H1 (cell line): ENCODE measurements around the gene INSIG1. TPM values are rescaled to one million over a fixed set of nuclear protein-coding genes. Genes with fewer than 3 reads are reported as not detected.

Experiments used
- CTCF ChIA-PET: fragments of 300-600 bp; sonication (Branson Sonifier 250); formaldehyde crosslinking; loops from one replicate; lab custom pipeline; 2021; ENCODE audit not compliant: partially characterized antibody; lab: Charles Lee
- POLR2A ChIA-PET: fragments of 300-600 bp; sonication (Branson Sonifier 250); formaldehyde crosslinking; loops from one replicate; lab custom pipeline; 2021; ENCODE audit warnings: inconsistent platforms; ENCODE audit not compliant: partially characterized antibody; lab: Charles Lee
- DNase-seq, 2 experiments: peaks; one replicate each; pipeline versions ENCODE4 v3.0.0 to v3.0.0-alpha.2; 2010 to 2022; ENCODE audit warnings: low spot score in 2 of 2, low read depth in 1 of 2, mixed read lengths in 1 of 2
- FAIRE-seq: peaks from 2 replicates; lab custom pipeline; 2011; peaks lifted over from hg19 to GRCh38; lab: Jason Lieb, UNC
- H2AFZ ChIP-seq: 2 replicates; pipeline ENCODE4 v1.8.1; 2012; ENCODE audit warnings: low read length, inconsistent platforms
- H2AK5ac ChIP-seq: 2 replicates; pipeline ENCODE4 v1.6.1; 2013; ENCODE audit warnings: low read depth, low read length
- H2BK120ac ChIP-seq: replicated peaks from 2 replicates; pipeline ENCODE3; 2013; ENCODE audit warnings: low read depth, low read length, inconsistent platforms
- H2BK12ac ChIP-seq: 2 replicates; pipeline ENCODE4 v1.6.1; 2013; ENCODE audit warnings: low read depth, low read length
- H2BK15ac ChIP-seq: 2 replicates; pipeline ENCODE4 v1.6.1; 2013; ENCODE audit warnings: low read length
- H2BK20ac ChIP-seq: 2 replicates; pipeline ENCODE4 v1.6.1; 2013; ENCODE audit warnings: low read length
- H2BK5ac ChIP-seq: 2 replicates; pipeline ENCODE4 v1.6.1; 2013; ENCODE audit warnings: low read depth, low read length
- H3K14ac ChIP-seq: 2 replicates; pipeline ENCODE4 v1.6.1; 2013; ENCODE audit warnings: inconsistent platforms; ENCODE audit not compliant: insufficient read length
- H3K18ac ChIP-seq: 2 replicates; pipeline ENCODE4 v1.6.1; 2013; ENCODE audit warnings: low read length; ENCODE audit errors: extremely low read depth
- H3K23ac ChIP-seq: 2 replicates; pipeline ENCODE4 v1.6.1; 2013; ENCODE audit warnings: inconsistent platforms; ENCODE audit not compliant: insufficient read length
- H3K23me2 ChIP-seq: 2 replicates; pipeline ENCODE4 v1.6.1; 2013; ENCODE audit warnings: low read depth, low read length
- H3K27ac ChIP-seq: 2 replicates; pipeline ENCODE4 v1.6.1; 2011; ENCODE audit warnings: low read depth, low read length, inconsistent platforms
- H3K27me3 ChIP-seq, 4 experiments: replicated peaks in 1 of 4; 1 replicate in 1 of 4; 2 replicates in 3 of 4; pipeline versions ENCODE4 v1.6.1 to v1.8.1; 2011 to 2013; ENCODE audit warnings: low read length in 3 of 4, mild to moderate bottlenecking in 3 of 4, inconsistent platforms in 2 of 4, mixed read lengths in 2 of 4, moderate library complexity in 1 of 4; ENCODE audit not compliant: control insufficient read depth in 3 of 4, insufficient read depth in 3 of 4; ENCODE audit errors: extremely low read depth in 1 of 4
- H3K36me3 ChIP-seq, 4 experiments: 2 replicates each; pipeline versions ENCODE4 v1.6.1 to v1.8.1; 2011 to 2013; ENCODE audit warnings: mild to moderate bottlenecking in 4 of 4, low read length in 3 of 4, moderate library complexity in 2 of 4, control low read depth in 1 of 4, inconsistent platforms in 1 of 4; ENCODE audit not compliant: insufficient read depth in 4 of 4, control insufficient read depth in 2 of 4
- H3K4ac ChIP-seq: replicated peaks from 2 replicates; pipeline ENCODE3; 2013; ENCODE audit warnings: low read length, low read depth, mixed read lengths, inconsistent platforms; ENCODE audit not compliant: insufficient read length
- H3K4me1 ChIP-seq, 4 experiments: replicated peaks in 1 of 4; 1 replicate in 1 of 4; 2 replicates in 3 of 4; pipeline versions ENCODE4 v1.6.1 to v1.8.1; 2011 to 2013; ENCODE audit warnings: low read length in 3 of 4, inconsistent platforms in 2 of 4, mixed read lengths in 1 of 4; ENCODE audit not compliant: insufficient read depth in 4 of 4, control insufficient read depth in 3 of 4
- H3K4me2 ChIP-seq, 2 experiments: 2 replicates each; pipeline versions ENCODE4 v1.6.1 to v1.8.1; 2011 to 2013; ENCODE audit warnings: low read depth in 2 of 2, low read length in 2 of 2, control low read depth in 1 of 2, inconsistent platforms in 1 of 2, mild to moderate bottlenecking in 1 of 2; ENCODE audit not compliant: insufficient read depth in 1 of 2
- H3K4me3 ChIP-seq, 4 experiments: fragments of 200-600, 300-600 bp in 1 of 4; sonication (generic), shearing (Covaris generic), sonication (Bioruptor Twin) in 1 of 4; 2 replicates each; pipeline versions ENCODE4 v1.5.1 to v1.8.1; 2011 to 2016; ENCODE audit warnings: low read length in 4 of 4, low read depth in 3 of 4, control low read depth in 2 of 4, inconsistent platforms in 2 of 4, mild to moderate bottlenecking in 2 of 4, mixed read lengths in 1 of 4, moderate library complexity in 1 of 4; ENCODE audit not compliant: insufficient read depth in 2 of 4; ENCODE audit errors: extremely low read depth in 1 of 4
- H3K56ac ChIP-seq: replicated peaks from 2 replicates; pipeline ENCODE3; 2013; ENCODE audit warnings: low read depth, mild to moderate bottlenecking, mixed read lengths, low read length, inconsistent platforms; ENCODE audit not compliant: insufficient read length
- H3K79me1 ChIP-seq: 2 replicates; pipeline ENCODE4 v1.6.1; 2013; ENCODE audit warnings: low read depth, low read length, control low read depth
- H3K79me2 ChIP-seq, 2 experiments: 2 replicates each; pipeline versions ENCODE4 v1.6.1 to v1.8.1; 2012 to 2013; ENCODE audit warnings: low read length in 2 of 2, mild to moderate bottlenecking in 2 of 2, inconsistent platforms in 1 of 2; ENCODE audit not compliant: insufficient read depth in 2 of 2, control insufficient read depth in 1 of 2
- H3K9ac ChIP-seq, 4 experiments: replicated peaks in 1 of 4; 1 replicate in 1 of 4; 2 replicates in 3 of 4; pipeline versions ENCODE4 v1.6.1 to v1.8.1; 2011 to 2013; ENCODE audit warnings: low read depth in 3 of 4, low read length in 3 of 4, control low read depth in 2 of 4, mild to moderate bottlenecking in 2 of 4, moderate library complexity in 2 of 4, inconsistent platforms in 1 of 4; ENCODE audit errors: extremely low read depth in 1 of 4
- H3K9me3 ChIP-seq, 2 experiments: 2 replicates each; pipeline versions ENCODE4 v1.6.1 to v1.8.1; 2012 to 2013; ENCODE audit warnings: mild to moderate bottlenecking in 2 of 2, moderate library complexity in 2 of 2, control low read depth in 1 of 2, inconsistent platforms in 1 of 2, low read depth in 1 of 2, low read length in 1 of 2, mixed read lengths in 1 of 2; ENCODE audit not compliant: insufficient read depth in 2 of 2
- H4K20me1 ChIP-seq, 2 experiments: replicated peaks in 1 of 2; 2 replicates each; pipeline versions ENCODE3 to v1.8.1; 2011 to 2013; ENCODE audit warnings: inconsistent platforms in 2 of 2, low read length in 2 of 2, mild to moderate bottlenecking in 1 of 2; ENCODE audit not compliant: insufficient read depth in 2 of 2, control insufficient read depth in 1 of 2
- H4K5ac ChIP-seq: 2 replicates; pipeline ENCODE4 v1.6.1; 2013; ENCODE audit warnings: low read length, low read depth, mixed read lengths, inconsistent platforms; ENCODE audit not compliant: insufficient read length
- H4K8ac ChIP-seq: 2 replicates; pipeline ENCODE4 v1.8.0; 2013; ENCODE audit warnings: mild to moderate bottlenecking, moderate library complexity, low read length, inconsistent platforms; ENCODE audit not compliant: insufficient read depth; ENCODE audit errors: extremely low read depth
- H4K91ac ChIP-seq: replicated peaks from 2 replicates; pipeline ENCODE3; 2013; ENCODE audit warnings: low read length, mixed read lengths, inconsistent platforms; ENCODE audit not compliant: insufficient read length
- HDAC2 ChIP-seq, 2 experiments: fragments of 300-600 bp in 1 of 2; sonication (generic) in 1 of 2; IDR thresholded peaks; 2 replicates each; pipeline ENCODE4 v1.6.1; 2011 to 2012; ENCODE audit warnings: low read depth in 2 of 2, low read length in 2 of 2, mild to moderate bottlenecking in 2 of 2, moderate library complexity in 2 of 2, borderline replicate concordance in 1 of 2, inconsistent platforms in 1 of 2
- NANOG ChIP-seq: IDR thresholded peaks from 2 replicates; pipeline ENCODE4 v1.6.1; 2011; ENCODE audit warnings: low read length, low read depth, mild to moderate bottlenecking, inconsistent platforms; ENCODE audit not compliant: insufficient read depth, poor library complexity, severe bottlenecking
- WGBS, 2 experiments: shearing (Covaris generic) in 1 of 2; methylation state at CpG; one replicate each; pipeline versions ENCODE4 v1.1.6 to v1.1.7; 2013 to 2015; ENCODE audit warnings: low lambda C conversion rate in 2 of 2, mixed read lengths in 2 of 2, inconsistent platforms in 1 of 2, low coverage in 1 of 2, missing lambda C conversion rate in 1 of 2; ENCODE audit not compliant: insufficient replicate concordance in 2 of 2, insufficient coverage in 1 of 2, insufficient read length in 1 of 2; ENCODE audit errors: extremely low coverage in 1 of 2, missing lambda C conversion rate in 1 of 2; 5-methylcytosine and 5-hydroxymethylcytosine counted together
- polyA plus RNA-seq, 7 experiments: library from polyadenylated mRNA; depleted of rRNA in 3 of 7; stranded (reverse) in 5 of 7; unstranded in 2 of 7; fragments of >200 nt in 5 of 7; fragments of 200-250 nt in 2 of 7; gene quantifications; 1 replicate in 5 of 7; 2 replicates in 1 of 7; 4 replicates in 1 of 7; pipeline versions ENCODE4 v1.2.1 to v1.2.3, GENCODE V29; 2011 to 2013; ENCODE audit warnings: missing spikeins in 2 of 7, mixed read lengths in 2 of 7
- total RNA-seq: library from RNA; stranded (reverse); fragmentation: NEBNext Ultra II Directional; extraction: Animal tissue kit (Norgen Biotek cat#: 25700); gene quantifications from 2 replicates; pipeline ENCODE4 v1.2.1, GENCODE V29; 2021

INSIG1 gene
- total and polyA plus RNA-seq, 2 of the 8 experiments (the other 6 are each of a cell fraction or from before 2014, with no cell fraction given), result 40.0 to 58.4 TPM

- Histone ChIP-seq H3K14ac (no peak overlapping the region), H2AFZ (no peak overlapping the region; the same call in 1 of the 2 replicates), H3K18ac (no peak overlapping the region), H3K79me1 (no peaks in the 10 kb centered on the region), H3K56ac (no peak overlapping the region), H2BK12ac (no peak overlapping the region), H3K9ac (no peak overlapping the region), H4K5ac (no peak overlapping the region), H2BK20ac (no peak overlapping the region), H3K9me3 (no peaks in the 10 kb centered on the region; a peak in 1 of 4 replicates), H2BK120ac (no peak overlapping the region), H4K8ac (no peak overlapping the region), H3K36me3 (no peaks in the 10 kb centered on the region), H3K4ac (no peak overlapping the region), H4K91ac (no peak overlapping the region), H2BK5ac (no peak overlapping the region), H3K4me1 (no peaks in the 10 kb centered on the region; a peak in 1 of 7 replicates), H3K23ac (no peak overlapping the region), H2BK15ac (no peak overlapping the region), H3K27me3 (no peaks in the 10 kb centered on the region), H3K4me2 (no peak overlapping the region), H4K20me1 (no peaks in the 10 kb centered on the region), H3K79me2 (no peaks in the 10 kb centered on the region), H3K27ac (no peak overlapping the region), H2AK5ac (no peak overlapping the region), H3K4me3 (no peak overlapping the region), H3K23me2 (peaks cover 2% of the 10 kb centered on the region; the same call in 1 of the 2 replicates)
- CTCF ChIA-PET, result interaction anchor here (1.1 kb wide), 1 partner anchor 88 kb away, joined by 3 read pairs; no protein-coding TSS in a partner anchor
- POLR2A ChIA-PET, result no interaction called here
- DNase-seq (no peak), FAIRE-seq (no peak)
- WGBS, 2 experiments, result 94% methylated on average over 6 of the region's 6 CpGs; no CpG with 5 or more reads in 1 of the 2 experiments
- TF ChIP-seq HDAC2 (IDR thresholded peaks at IDR 0.05; ENCODE audit: borderline replicate concordance in 1 of 2, low read depth in 2 of 2, low read length in 2 of 2) (no peak), NANOG (no peak)
These were observed 28.6 kb upstream of the INSIG1 start for GRCh38 chr7:155268921-155269650.
